ENCODE results near the gene HEATR5A.

Gene HEATR5A

DNA sequence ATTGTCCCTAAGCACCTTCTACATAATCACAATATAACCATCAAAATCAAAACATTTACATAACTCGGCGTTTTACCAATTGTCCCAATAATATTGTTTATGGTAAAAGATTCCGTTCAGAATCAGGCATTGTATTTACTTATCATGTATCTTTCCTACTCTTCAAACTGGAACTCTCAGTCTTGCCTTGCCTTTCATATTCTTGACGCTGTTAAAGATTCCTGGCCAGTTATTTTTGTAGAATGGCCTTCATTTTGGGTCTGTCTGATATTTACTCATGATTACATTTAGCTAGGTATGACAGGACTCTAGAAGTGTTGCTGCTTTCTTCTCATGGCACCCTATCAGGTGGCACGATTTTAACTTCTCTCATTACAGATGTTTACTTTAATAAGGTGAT, 850 bp upstream of the HEATR5A start:
- H3K36me3 ChIP-seq (ENCODE audit: insufficient read depth, low read length) = no peaks in the 10 kb centered on the region
- H3K4me3 ChIP-seq (ENCODE audit: low read length) = no peak overlapping the region; the same call in 1 of the 2 replicates
- no peak overlapping the region for H3K27ac ChIP-seq (ENCODE audit: low read depth, low read length)
- no peaks in the 10 kb centered on the region for H3K27me3 ChIP-seq (ENCODE audit: insufficient read depth, low read length)
- no peaks in the 10 kb centered on the region for H3K9me3 ChIP-seq (ENCODE audit: insufficient read depth, low read depth, low read length)
- 93% methylated on average over 4 of the region's 5 CpGs for WGBS
- peaks cover 13% of the 10 kb centered on the region for H3K4me1 ChIP-seq (ENCODE audit: insufficient read depth, low read length)
- H3K9ac ChIP-seq (ENCODE audit: low read depth, low read length) = no peak overlapping the region

DNA sequence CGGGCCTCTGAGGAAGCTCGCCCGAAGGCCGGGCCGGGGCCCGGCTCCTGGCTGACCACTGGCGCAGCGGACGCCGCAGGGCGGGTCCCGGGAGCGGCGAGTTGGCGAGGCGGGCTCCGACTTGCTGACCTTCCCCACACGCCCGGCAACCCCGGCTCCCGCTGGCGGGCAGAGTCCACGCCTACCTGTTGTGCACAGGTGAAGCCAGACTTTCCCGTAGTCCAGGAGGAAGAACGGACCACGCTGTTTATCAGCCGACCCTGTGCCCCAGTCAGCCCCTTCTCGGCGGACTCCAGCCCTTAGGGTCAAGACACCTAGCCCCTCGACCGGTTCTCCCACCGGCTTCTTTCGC, 407 bp downstream of the HEATR5A start:
- Histone ChIP-seq H3K4me3 (ENCODE audit: low read length) (peak overlapping the region; percentile 98), H3K27me3 (ENCODE audit: insufficient read depth, low read length) (no peaks in the 10 kb centered on the region), H3K9ac (ENCODE audit: low read depth, low read length) (peak overlapping the region; percentile 74), H3K27ac (ENCODE audit: low read depth, low read length) (peak overlapping the region; percentile 63; the same call in 1 of the 2 replicates), H3K4me1 (ENCODE audit: insufficient read depth, low read length) (peaks cover 13% of the 10 kb centered on the region), H3K36me3 (ENCODE audit: insufficient read depth, low read length) (no peaks in the 10 kb centered on the region), H3K9me3 (ENCODE audit: insufficient read depth, low read depth, low read length) (no peaks in the 10 kb centered on the region)
- under 1% methylated on average over 33 of the region's 33 CpGs for WGBS

DNA sequence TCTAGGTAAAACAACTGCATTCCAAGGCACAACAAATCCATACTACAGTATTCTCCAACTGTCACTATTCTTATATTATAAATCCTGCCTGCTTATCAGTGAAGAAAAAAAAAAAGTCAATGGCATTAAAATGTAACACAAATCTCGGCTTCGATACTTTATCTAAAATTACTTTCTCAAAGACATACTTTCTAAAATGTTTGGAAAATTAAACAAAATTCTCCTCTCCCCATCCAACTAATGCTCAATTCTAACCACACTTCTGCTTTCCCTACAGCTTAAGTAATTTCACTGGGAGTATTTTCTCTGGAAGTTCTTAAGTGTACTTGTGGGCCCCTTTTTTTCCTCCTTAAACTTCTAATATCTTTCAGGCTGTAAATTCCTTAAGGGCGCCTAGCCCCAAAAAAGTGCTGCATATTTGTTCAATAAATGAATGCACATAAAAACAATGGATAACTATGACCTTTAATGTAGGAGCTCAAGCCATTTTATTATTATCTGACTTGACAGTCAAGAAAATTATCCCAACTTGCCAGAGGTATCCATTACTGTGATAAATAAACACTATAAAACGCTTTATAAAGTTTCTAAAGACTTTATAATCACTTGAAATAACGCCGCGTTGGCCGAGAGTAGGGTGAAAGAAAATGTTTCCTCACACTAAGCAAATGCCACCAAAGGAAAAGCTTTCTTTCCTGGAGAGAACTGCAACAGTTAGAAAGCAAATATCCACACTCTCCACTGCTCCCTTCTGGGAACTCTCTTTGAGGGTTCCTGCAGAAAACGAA, 977 bp downstream of the HEATR5A start:
- Histone ChIP-seq H3K27ac (ENCODE audit: low read depth, low read length) (peak overlapping the region; percentile 63; the same call in 1 of the 2 replicates), H3K27me3 (ENCODE audit: insufficient read depth, low read length) (no peaks in the 10 kb centered on the region), H3K9me3 (ENCODE audit: insufficient read depth, low read depth, low read length) (no peaks in the 10 kb centered on the region), H3K9ac (ENCODE audit: low read depth, low read length) (peak overlapping the region; percentile 74), H3K36me3 (ENCODE audit: insufficient read depth, low read length) (no peaks in the 10 kb centered on the region), H3K4me1 (ENCODE audit: insufficient read depth, low read length) (peaks cover 13% of the 10 kb centered on the region), H3K4me3 (ENCODE audit: low read length) (peak overlapping the region; percentile 98)
- WGBS = 27% methylated on average over 7 of the region's 9 CpGs

DNA sequence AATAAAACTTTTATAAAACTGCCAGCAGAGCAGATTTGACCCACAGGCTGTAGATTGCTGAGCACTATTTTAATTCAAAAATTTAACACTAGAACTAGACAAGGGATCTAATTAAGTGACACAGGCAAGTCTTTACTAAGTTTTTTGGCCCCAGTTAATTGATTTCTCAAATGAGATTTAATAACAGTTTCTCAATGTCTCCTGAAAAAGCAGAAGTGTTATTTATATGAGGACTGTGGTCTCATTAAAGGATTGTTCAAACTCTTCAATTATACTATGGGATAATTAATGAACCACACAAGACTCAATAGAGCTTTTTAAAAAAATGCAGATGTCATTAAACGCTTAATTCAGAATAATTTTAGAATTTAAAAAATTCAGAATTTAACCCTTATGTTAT, 1.9 kb downstream of the HEATR5A start:
- Histone ChIP-seq H3K4me3 (ENCODE audit: low read length) (peak overlapping the region; percentile 98), H3K4me1 (ENCODE audit: insufficient read depth, low read length) (peaks cover 13% of the 10 kb centered on the region), H3K27me3 (ENCODE audit: insufficient read depth, low read length) (no peaks in the 10 kb centered on the region), H3K36me3 (ENCODE audit: insufficient read depth, low read length) (no peaks in the 10 kb centered on the region), H3K9ac (ENCODE audit: low read depth, low read length) (no peak overlapping the region), H3K27ac (ENCODE audit: low read depth, low read length) (no peak overlapping the region), H3K9me3 (ENCODE audit: insufficient read depth, low read depth, low read length) (no peaks in the 10 kb centered on the region)
- no CpG with 5 or more reads among the region's 1 CpG for WGBS

DNA sequence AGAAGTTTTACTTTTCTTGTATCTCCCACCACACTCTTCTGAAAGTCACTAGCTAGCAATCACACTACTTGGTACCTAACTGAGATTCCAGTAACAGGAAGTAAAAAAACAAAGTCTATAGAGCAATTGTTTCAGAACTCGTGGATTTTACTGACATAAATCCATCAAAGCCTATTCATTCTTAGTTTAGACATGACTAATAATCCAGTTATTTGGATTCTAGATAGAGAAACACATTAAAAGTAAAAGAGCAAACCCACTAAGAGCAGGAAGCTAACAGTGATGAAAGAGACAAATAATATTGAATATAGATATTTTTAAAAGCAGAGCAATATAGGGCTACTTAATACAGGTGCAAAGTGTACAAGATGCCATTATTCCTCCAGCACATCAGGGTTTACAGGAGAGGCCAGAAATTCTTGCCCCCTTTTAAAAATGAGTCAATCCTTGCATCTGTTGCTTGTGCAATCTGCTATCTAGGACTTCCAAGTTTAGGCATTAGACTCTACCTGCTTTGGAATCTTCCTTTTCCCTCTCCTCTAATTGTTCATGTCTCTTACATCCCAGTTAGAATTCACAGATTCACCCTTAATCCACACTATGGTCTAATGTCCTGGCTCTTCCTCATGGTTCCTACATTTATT, 6.0 kb downstream of the HEATR5A start:
- no peak overlapping the region for H3K27ac ChIP-seq (ENCODE audit: low read depth, low read length)
- H3K27me3 ChIP-seq (ENCODE audit: insufficient read depth, low read length) = no peaks in the 10 kb centered on the region
- WGBS = 100% methylated on average over 1 of the region's 1 CpG
- H3K4me3 ChIP-seq (ENCODE audit: low read length) = no peak overlapping the region
- H3K9me3 ChIP-seq (ENCODE audit: insufficient read depth, low read depth, low read length) = no peaks in the 10 kb centered on the region
- H3K4me1 ChIP-seq (ENCODE audit: insufficient read depth, low read length) = peaks cover 13% of the 10 kb centered on the region
- H3K9ac ChIP-seq (ENCODE audit: low read depth, low read length) = no peak overlapping the region
- H3K36me3 ChIP-seq (ENCODE audit: insufficient read depth, low read length) = no peaks in the 10 kb centered on the region

DNA sequence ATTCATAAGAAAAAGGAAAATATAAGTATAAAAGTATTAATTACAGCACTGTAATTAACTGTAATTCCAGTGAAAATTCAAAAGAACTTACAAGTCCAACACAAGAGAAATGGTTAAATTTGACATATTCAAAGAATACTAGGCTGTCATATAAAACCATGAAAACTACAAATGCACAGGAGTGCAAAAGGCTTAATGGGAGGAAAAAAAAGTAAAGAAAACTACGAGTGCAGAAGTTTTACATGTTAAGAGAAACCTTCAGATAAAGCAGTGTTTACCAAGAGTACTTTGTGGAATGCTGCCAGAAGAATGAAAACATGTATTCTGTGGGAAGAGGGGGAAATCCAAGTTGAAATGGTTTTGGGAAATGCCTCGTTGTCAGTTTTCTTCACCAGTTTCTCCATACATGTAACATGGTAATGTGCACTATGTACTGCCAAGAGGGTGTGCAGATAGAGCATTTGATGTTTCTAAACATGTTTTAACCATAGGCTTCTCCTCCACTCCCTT, 9.1 kb downstream of the HEATR5A start:
- Histone ChIP-seq H3K36me3 (ENCODE audit: insufficient read depth, low read length) (no peaks in the 10 kb centered on the region), H3K9me3 (ENCODE audit: insufficient read depth, low read depth, low read length) (no peaks in the 10 kb centered on the region), H3K4me1 (ENCODE audit: insufficient read depth, low read length) (no peaks in the 10 kb centered on the region), H3K4me3 (ENCODE audit: low read length) (no peak overlapping the region), H3K9ac (ENCODE audit: low read depth, low read length) (no peak overlapping the region), H3K27me3 (ENCODE audit: insufficient read depth, low read length) (no peaks in the 10 kb centered on the region), H3K27ac (ENCODE audit: low read depth, low read length) (no peak overlapping the region)
- 75% methylated on average over 2 of the region's 2 CpGs for WGBS

DNA sequence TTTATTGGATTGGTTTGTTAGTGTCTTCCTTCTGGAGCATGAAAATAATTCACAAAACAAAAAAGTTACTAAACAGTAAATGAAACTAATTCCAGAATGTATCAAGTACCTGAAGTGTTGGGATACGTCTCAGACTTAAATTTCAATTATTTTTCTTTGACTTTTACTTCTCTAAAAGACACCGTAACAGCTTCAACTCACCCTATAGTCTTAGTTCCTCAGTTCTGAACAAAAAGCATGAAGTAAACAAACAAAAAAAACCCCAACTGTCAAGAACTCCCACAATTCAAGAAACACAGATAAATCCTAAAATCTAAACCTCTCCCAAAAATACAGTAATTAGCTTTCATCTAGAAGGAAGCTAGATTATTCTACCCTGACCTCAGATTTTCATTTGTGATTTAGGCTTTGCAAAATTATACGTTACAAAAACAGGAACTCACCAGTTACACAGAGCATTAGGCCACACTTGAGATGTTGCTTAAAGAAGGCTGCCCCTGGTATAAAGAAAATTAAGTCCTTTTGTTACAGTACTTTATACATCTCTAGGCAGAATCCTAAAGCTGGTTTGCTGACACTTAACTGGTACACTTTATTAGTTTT, 10.2 kb downstream of the HEATR5A start:
- Histone ChIP-seq H3K36me3 (ENCODE audit: insufficient read depth, low read length) (no peaks in the 10 kb centered on the region), H3K27me3 (ENCODE audit: insufficient read depth, low read length) (no peaks in the 10 kb centered on the region), H3K27ac (ENCODE audit: low read depth, low read length) (no peak overlapping the region), H3K4me1 (ENCODE audit: insufficient read depth, low read length) (no peaks in the 10 kb centered on the region), H3K9me3 (ENCODE audit: insufficient read depth, low read depth, low read length) (no peaks in the 10 kb centered on the region), H3K9ac (ENCODE audit: low read depth, low read length) (no peak overlapping the region), H3K4me3 (ENCODE audit: low read length) (no peak overlapping the region)
- WGBS = 94% methylated on average over 2 of the region's 3 CpGs

DNA sequence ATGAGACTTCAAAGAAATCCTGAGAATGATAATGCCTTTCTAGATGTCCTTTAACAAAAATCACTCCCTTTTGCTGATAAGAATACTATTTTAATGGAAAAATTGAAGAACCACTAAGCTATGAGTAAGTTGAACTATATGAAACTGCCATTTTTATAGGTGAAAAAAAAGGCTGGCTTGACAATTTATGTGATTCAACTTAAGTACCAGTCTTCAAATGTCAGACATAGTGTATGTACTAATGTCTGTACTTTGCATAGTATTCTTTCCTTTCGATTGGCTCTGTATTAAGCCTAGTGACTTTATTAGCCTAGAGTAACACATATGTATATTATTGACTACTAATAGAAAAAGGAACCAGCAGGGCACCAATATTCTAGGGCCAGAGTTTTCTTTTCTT, 11.9 kb downstream of the HEATR5A start:
- Histone ChIP-seq H3K4me3 (ENCODE audit: low read length) (no peak overlapping the region), H3K27ac (ENCODE audit: low read depth, low read length) (no peak overlapping the region), H3K9ac (ENCODE audit: low read depth, low read length) (no peak overlapping the region), H3K4me1 (ENCODE audit: insufficient read depth, low read length) (no peaks in the 10 kb centered on the region), H3K36me3 (ENCODE audit: insufficient read depth, low read length) (no peaks in the 10 kb centered on the region), H3K9me3 (ENCODE audit: insufficient read depth, low read depth, low read length) (no peaks in the 10 kb centered on the region), H3K27me3 (ENCODE audit: insufficient read depth, low read length) (no peaks in the 10 kb centered on the region)
- WGBS = no CpG with 5 or more reads among the region's 1 CpG

DNA sequence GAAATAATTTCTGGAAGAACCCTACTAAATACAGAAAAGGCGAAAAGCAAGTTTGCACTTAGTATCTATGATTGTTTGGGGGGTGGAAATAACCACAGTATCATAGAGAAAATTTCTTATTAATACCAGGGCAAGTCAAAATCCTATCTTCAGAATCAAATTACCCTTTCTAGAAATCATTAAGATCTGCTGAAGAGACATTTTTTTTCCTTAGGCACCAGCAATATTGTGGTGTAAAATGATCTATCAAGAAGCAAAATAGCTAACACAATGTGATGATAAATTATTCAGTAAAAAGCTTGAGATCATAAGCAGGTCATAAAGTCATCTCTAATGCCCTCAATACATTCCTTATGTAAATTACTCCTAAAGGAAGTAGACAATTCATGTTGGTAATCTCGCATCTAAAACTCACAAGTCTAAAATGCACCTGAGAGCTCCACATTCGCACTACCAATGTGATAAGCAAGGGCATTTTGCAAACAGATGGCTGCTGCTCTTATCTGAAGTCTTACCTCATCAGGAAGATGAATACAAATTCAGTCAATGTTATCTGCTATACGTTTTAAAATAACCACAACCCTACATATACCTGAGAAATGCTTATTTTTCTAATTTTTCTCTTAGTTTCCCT, 14.6 kb downstream of the HEATR5A start:
- Histone ChIP-seq H3K27ac (ENCODE audit: low read depth, low read length) (no peak overlapping the region), H3K4me1 (ENCODE audit: insufficient read depth, low read length) (no peaks in the 10 kb centered on the region), H3K9ac (ENCODE audit: low read depth, low read length) (no peak overlapping the region), H3K27me3 (ENCODE audit: insufficient read depth, low read length) (no peaks in the 10 kb centered on the region), H3K9me3 (ENCODE audit: insufficient read depth, low read depth, low read length) (no peaks in the 10 kb centered on the region), H3K36me3 (ENCODE audit: insufficient read depth, low read length) (peaks cover 9% of the 10 kb centered on the region), H3K4me3 (ENCODE audit: low read length) (no peak overlapping the region)
- 92% methylated on average over 3 of the region's 4 CpGs for WGBS

DNA sequence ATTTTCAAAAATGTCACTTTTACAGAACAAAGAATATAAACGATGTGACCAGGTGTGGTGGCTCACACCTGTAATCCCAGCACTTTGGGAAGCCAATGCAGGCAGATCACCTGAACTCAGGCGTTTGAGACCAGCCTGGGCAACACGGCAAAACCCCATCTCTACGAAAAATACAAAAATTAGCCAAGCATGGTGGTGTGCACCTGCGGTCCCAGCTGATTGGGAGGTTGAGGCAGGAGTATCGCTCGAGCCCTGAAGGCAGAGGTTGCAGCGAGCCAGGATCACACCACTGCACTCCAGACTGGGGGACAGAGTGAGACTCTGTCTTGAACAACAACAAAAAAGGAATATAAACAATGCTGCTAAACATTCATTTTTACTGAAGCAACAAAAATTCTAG, 15.2 kb downstream of the HEATR5A start:
- Histone ChIP-seq H3K27me3 (ENCODE audit: insufficient read depth, low read length) (no peaks in the 10 kb centered on the region), H3K4me1 (ENCODE audit: insufficient read depth, low read length) (no peaks in the 10 kb centered on the region), H3K9me3 (ENCODE audit: insufficient read depth, low read depth, low read length) (no peaks in the 10 kb centered on the region), H3K36me3 (ENCODE audit: insufficient read depth, low read length) (peaks cover 13% of the 10 kb centered on the region), H3K27ac (ENCODE audit: low read depth, low read length) (no peak overlapping the region), H3K9ac (ENCODE audit: low read depth, low read length) (no peak overlapping the region), H3K4me3 (ENCODE audit: low read length) (no peak overlapping the region)
- 95% methylated on average over 8 of the region's 8 CpGs for WGBS

DNA sequence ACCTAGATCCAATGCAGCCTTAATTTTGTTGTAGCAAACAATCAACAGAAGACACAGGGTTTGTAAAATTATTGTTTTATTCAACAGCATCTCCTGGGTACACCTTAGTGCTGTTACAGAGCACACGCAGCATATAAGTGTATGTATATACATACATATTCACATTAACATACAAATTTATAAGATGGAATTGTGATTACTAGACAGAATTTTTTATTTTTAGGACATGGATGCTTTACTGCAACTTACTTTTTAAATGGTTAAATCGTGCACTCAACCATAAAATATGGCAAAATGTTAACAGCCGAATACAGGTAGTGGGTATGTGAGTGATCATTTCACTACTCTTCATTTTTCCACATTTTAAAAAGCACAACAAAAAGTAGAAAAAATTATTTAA, 16.6 kb downstream of the HEATR5A start:
- WGBS = 100% methylated on average over 1 of the region's 3 CpGs
- Histone ChIP-seq H3K36me3 (ENCODE audit: insufficient read depth, low read length) (peaks cover 18% of the 10 kb centered on the region), H3K27ac (ENCODE audit: low read depth, low read length) (no peak overlapping the region), H3K4me1 (ENCODE audit: insufficient read depth, low read length) (no peaks in the 10 kb centered on the region), H3K27me3 (ENCODE audit: insufficient read depth, low read length) (no peaks in the 10 kb centered on the region), H3K4me3 (ENCODE audit: low read length) (no peak overlapping the region), H3K9me3 (ENCODE audit: insufficient read depth, low read depth, low read length) (no peaks in the 10 kb centered on the region), H3K9ac (ENCODE audit: low read depth, low read length) (no peak overlapping the region)
